Measurements from ENCODE around the gene PTGFRN. TPM values are rescaled to one million over a fixed set of nuclear protein-coding genes. Genes with fewer than 3 reads are reported as not detected.

The PTGFRN gene
- total and polyA plus RNA-seq, 2 of the 13 experiments (the other 11 are each of a cell fraction or from before 2014, with no cell fraction given) = 3.3 to 11.3 TPM

GRCh38 chr1:116945996-116946395, 36.3 kb downstream of the PTGFRN start:
- no peak overlapping the region for H3K4me2 ChIP-seq (ENCODE audit: low read depth, low read length)
- H3K27me3 ChIP-seq (ENCODE audit: control insufficient read depth in 1 of 2, insufficient read depth in 2 of 2, low read length in 2 of 2) = no peaks in the 10 kb centered on the region
- H2AFZ ChIP-seq (ENCODE audit: low read length) = no peak overlapping the region
- H3K36me3 ChIP-seq (replicated peaks in 1 of 2; ENCODE audit: control insufficient read depth in 1 of 2, insufficient read depth in 2 of 2, low read length in 2 of 2) = no peaks in the 10 kb centered on the region; a peak in 2 of 5 replicates
- in situ Hi-C loops (cut with HindIII; ENCODE audit: extremely low pct_ligation_motif_present, low pct_unique_long_range_greater_than_20kb) = no loop called here
- H3K79me2 ChIP-seq (ENCODE audit: insufficient read depth, low read length) = no peaks in the 10 kb centered on the region
- no peak for DNase-seq (ENCODE audit: low spot score)
- no peak for FAIRE-seq
- H3K4me1 ChIP-seq (ENCODE audit: insufficient read depth, low read length) = no peaks in the 10 kb centered on the region
- WGBS (ENCODE audit: low lambda C conversion rate) = 89% methylated on average over 1 of the region's 1 CpG
- no peak overlapping the region for H3K27ac ChIP-seq (ENCODE audit: extremely low read length, insufficient read depth, low read length)
- no peak for ATAC-seq
- ChIA-PET POLR2A (no interaction called here), CTCF (ENCODE audit: low intra/inter-chr PET ratio, low total read pairs) (no interaction called here)
- H3K4me3 ChIP-seq (replicated peaks in 1 of 3; ENCODE audit: insufficient read depth in 1 of 3, low read depth in 2 of 3, low read length in 3 of 3) = no peak overlapping the region
- H3K9me3 ChIP-seq (ENCODE audit: low read length) = no peaks in the 10 kb centered on the region
- H4K20me1 ChIP-seq (ENCODE audit: insufficient read depth, low read length) = no peaks in the 10 kb centered on the region
- intact Hi-C loops (cut with micrococcal nuclease; ENCODE audit: unreplicated experiment) = no loop called here
- H3K9ac ChIP-seq (ENCODE audit: insufficient read depth, low read depth, low read length) = no peak overlapping the region
- no TSS peak for BruUV-seq (replicated peaks)
- no peak for TF ChIP-seq ZNF792 (CRISPR knock-in tag; IDR thresholded peaks at IDR 0.05)
- TF ChIP-seq ZFP36 (IDR thresholded peaks at IDR 0.05; ENCODE audit: borderline replicate concordance, low read depth, low read length, partially characterized antibody) = no peak
- TF ChIP-seq TEAD3 (CRISPR knock-in tag; optimal IDR thresholded peaks at IDR 0.05; ENCODE audit: borderline replicate concordance) = no peak
- TF ChIP-seq, protein P1, sequence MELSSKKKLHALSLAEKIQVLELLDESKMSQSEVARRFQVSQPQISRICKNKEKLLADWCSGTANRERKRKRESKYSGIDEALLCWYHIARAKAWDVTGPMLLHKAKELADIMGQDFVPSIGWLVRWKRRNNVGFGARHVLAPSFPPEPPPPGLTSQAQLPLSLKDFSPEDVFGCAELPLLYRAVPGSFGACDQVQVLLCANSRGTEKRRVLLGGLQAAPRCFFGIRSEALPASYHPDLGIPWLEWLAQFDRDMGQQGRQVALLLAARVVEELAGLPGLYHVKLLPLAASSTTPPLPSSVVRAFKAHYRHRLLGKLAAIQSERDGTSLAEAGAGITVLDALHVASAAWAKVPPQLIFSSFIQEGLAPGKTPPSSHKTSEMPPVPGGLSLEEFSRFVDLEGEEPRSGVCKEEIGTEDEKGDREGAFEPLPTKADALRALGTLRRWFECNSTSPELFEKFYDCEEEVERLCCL (CRISPR knock-in tag; IDR thresholded peaks at IDR 0.05; ENCODE audit: borderline replicate concordance) = no peak
- no peak for TF ChIP-seq SIX1 (CRISPR knock-in tag; IDR thresholded peaks at IDR 0.05; ENCODE audit: borderline replicate concordance)
- TF ChIP-seq NFE2 (CRISPR knock-in tag; IDR thresholded peaks at IDR 0.05) = no peak
- TF ChIP-seq, protein P2, sequence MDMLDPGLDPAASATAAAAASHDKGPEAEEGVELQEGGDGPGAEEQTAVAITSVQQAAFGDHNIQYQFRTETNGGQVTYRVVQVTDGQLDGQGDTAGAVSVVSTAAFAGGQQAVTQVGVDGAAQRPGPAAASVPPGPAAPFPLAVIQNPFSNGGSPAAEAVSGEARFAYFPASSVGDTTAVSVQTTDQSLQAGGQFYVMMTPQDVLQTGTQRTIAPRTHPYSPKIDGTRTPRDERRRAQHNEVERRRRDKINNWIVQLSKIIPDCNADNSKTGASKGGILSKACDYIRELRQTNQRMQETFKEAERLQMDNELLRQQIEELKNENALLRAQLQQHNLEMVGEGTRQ (IDR thresholded peaks at IDR 0.05; ENCODE audit: low read depth, low read length) = no peak
- TF ChIP-seq, protein P2 (CRISPR knock-in tag; IDR thresholded peaks at IDR 0.05; ENCODE audit: borderline replicate concordance) = no peak
- no peak for TF ChIP-seq MYC (CRISPR knock-in tag; IDR thresholded peaks at IDR 0.05; ENCODE audit: borderline replicate concordance)

All from HepG2 (cell line).